Gastroesophageal sphincter (tissue), 3 donors: ENCODE results near the gene TGFB1.

ENCODE experiments used
- CTCF ChIP-seq, 4 experiments: fragments of 200-600 bp in 2 of 4; fragments of 450-650 bp in 2 of 4; sonication (generic) in 1 of 4; IDR thresholded peaks; one replicate each; pipeline ENCODE4 v1.5.1; 2017 to 2019; ENCODE audit warnings: antibody characterized with exemption in 4 of 4, mild to moderate bottlenecking in 2 of 4, moderate library complexity in 2 of 4
- EP300 ChIP-seq: sonication (generic); formaldehyde crosslinking; IDR thresholded peaks from one replicate; pipeline ENCODE4 v1.6.1; 2017; ENCODE audit warnings: antibody characterized with exemption, mild to moderate bottlenecking
- POLR2A ChIP-seq, 2 donors: fragments of 450-650 bp; IDR thresholded peaks; one replicate each; pipeline ENCODE4 v1.6.1; 2017; ENCODE audit warnings: antibody characterized with exemption in 2 of 2, mild to moderate bottlenecking in 2 of 2, moderate library complexity in 1 of 2

GRCh38 chr19:41327076-41327575 is 26.6 kb downstream of the TGFB1 start:
- TF ChIP-seq CTCF (IDR thresholded peaks at IDR 0.05) (no peak), POLR2A (IDR thresholded peaks at IDR 0.05) (no peak), EP300 (no peak)
